NCI-H526 (cell line): ENCODE measurements around the gene KCNIP4.

ENCODE experiments used
- DNase-seq, 2 experiments: peaks; one replicate each; lab custom pipeline; 2025; lab: John Stamatoyannopoulos, UW

The KCNIP4 gene

GRCh38 chr4:21901281-21901680 lies 47.3 kb downstream of the KCNIP4 start:
- DNase-seq: no peak

DNA sequence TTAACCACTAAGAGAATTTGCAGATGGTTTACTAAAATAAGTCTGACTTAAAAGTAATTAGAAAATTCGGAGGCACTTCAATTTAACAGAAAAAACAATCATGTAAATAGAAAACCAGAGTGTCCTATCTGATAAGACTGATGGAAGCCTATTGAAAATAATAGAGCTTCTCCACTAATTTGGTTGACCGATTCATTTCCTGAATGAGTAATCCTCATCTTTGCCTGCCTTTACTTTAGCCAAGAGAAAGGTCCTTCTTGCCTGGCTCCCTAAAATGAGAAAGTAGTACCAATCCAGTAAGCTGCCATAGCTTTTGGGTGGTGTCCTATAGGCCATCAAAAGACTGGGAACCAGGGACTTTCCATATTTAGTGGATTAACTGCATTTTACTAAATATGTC lies 48.4 kb downstream of the KCNIP4 start:
- DNase-seq: no peak

DNA sequence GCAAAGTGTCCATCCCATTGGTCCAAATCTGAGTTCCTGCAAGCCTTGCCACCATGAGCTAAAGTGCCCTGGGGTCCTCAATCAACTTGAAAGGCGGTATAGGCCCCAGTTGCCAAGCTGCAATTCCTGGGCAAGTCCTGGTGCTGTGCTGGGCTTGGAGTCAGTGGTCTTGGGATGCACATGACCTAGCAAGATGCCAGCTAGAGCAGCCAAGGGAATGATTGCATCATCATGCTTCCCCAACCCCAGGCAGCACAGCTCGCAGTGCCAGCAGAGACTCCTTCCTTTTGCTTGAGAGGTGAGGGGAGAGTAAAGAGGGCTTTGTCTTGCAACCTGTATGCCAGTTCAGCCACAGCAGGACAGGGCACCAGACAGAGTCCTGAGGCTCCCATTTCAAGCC lies 50.5 kb downstream of the KCNIP4 start:
- no peak for DNase-seq

- DNase-seq: no peak
Measured at GRCh38 chr4:21896767-21897166, 51.8 kb downstream of the KCNIP4 start.

GRCh38 chr4:21893136-21893535 lies 55.4 kb downstream of the KCNIP4 start:
- no peak for DNase-seq

DNA sequence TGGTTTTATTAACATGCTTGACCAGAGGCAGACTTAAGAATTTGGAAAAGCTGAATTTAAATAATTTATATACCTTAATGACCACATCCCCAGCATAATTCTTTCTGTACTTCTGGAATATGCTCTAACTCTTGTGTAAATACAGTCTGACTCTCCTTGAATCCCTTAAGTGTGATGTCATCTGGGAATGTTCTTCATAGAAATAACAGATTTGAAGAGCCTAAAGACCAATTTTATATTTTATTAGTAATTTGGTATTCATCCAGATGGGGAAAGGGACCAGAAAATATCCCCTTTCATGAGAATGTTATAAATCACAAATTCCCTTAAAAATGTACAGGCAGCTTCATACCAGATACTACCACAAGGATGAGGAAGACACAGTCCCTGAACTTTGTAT lies 58.3 kb downstream of the KCNIP4 start:
- DNase-seq: no peak

DNA sequence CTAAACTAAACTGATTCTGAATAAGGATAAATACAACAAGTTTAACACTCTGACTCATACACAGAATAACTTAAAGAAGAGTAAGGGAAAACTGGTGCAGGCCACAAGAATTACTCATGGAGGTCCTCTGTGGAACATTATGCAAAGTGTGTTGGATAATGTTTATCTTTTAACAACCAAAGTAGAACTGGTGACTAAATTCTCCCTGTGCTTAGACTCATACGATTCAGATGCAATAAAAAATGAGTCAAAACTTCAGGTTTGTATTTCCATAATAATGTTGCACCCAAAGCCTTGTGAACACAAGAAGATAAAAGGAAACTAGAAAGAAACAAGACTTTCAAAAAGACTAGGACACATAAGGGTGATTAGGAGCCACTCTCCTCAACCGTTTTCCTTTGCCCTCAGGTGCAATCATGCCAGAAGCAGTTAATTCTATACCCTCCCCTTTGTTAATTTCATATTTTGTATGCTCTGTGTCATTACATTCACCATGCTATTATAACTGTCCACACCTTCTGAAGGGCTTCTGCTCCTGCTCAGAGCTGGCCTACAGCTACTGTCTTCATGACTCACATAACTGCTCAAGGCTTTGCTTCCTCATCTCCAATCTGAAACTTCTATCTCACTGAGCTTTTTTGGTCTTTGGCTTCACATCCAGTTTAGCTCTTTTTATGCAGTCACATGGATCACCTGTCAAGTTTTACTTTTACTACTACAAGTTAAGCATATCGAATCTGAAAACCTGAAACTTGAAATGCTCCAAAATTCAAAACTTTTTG lies 60.2 kb downstream of the KCNIP4 start:
- DNase-seq: peak; percentile 8 to 20

GRCh38 chr4:21887481-21887880 lies 61.1 kb downstream of the KCNIP4 start:
- DNase-seq: no peak

GRCh38 chr4:21885770-21886169 lies 62.8 kb downstream of the KCNIP4 start:
- DNase-seq: no peak

GRCh38 chr4:21885241-21885640 lies 63.3 kb downstream of the KCNIP4 start:
- no peak for DNase-seq

- DNase-seq: no peak
Measured at GRCh38 chr4:21884615-21885014, 64.0 kb downstream of the KCNIP4 start.

DNA sequence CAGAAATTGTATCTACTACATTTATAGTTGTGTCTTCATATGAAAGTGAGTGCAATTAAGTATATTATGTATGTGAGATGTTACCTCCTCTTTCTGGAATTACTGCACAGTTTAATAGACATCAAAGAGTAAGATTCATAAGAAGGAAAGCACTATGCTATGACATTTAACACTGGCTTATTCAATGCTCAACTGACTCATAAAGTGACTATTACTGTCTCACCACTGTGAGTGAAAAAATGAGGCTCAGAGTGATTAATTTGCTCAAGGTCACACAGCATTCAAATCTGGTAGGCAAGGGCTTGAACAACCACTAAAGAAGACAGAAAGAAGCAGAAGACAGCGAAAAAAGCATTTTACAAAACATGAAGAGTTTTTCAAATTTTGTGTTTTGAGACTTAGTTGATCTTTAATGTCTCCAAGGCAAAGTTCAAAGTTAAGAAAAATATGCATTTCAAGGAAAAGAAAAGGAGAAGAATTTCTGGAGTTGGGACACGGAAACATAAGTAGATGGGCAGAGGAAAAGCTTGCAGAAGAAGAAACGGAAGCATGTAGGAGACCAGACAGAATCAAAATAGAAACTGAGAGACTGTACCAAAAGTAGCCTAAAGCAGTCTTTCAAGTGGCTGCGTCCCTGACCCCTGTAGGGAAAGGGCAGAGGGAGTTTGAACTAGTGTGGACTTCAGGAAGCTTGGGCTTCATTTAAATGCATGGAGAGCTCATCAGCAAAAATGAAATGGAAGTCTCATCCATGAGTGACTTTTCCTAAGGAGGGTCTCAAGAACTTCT lies 66.3 kb downstream of the KCNIP4 start:
- DNase-seq: no peak

DNA sequence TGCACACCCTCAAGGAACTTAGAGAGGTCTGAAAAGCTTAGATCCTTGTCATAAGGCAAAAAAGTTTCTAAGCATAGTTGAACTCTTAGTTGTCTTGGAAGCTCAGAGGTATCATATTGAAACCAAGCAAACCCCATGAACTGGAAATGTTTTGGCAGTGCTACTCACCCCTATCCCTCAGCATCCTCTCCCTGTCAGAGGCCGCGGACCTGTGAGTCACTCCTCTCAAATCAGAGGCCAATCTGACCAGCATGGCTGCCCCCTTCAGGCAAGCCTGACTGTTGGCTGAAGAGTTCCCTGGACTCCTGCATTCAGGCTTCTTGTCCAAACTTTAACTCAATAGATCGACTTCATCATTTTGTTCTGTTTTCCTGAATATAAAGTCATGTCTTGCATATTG lies 69.4 kb downstream of the KCNIP4 start:
- peak in 1 of 2 experiments; percentile 2 for DNase-seq

DNA sequence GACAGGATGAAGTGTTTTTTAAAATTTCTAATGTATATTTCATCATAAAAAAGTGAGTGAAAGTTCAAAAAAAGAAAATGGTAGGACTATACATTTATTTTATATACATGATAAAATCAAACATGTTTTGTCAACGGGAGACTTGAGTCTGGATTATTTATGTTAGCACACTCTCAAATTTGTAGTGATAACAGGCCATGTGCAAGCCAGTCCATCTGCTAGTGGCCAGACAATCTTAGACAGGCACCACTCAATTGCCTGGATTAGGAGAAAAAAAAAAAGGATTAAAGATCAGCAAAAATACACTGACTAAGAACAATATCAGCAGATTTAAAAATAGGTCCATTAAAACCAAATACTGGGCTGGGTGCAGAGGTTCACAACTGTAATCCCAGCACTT lies 71.9 kb downstream of the KCNIP4 start:
- DNase-seq: no peak

DNA sequence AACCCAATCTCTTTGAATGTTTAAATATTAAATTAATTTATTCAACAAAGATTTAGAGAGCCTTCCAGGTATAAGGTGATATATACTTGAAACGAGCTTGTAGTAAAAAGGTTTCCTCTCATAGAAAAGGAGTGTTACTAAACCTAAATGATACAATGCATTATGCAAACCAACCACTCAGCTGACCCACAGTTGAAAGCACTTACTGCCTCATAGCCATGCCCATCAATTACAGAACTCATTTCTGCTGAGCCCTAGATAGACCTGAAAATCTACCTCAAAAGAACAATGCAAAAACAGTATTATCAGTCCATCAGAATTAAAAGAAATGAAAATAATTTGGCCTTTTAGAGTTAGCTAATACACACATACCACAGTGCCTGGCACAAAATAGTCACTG lies 75.4 kb downstream of the KCNIP4 start:
- DNase-seq: peak in 1 of 2 experiments; percentile 23

- DNase-seq: peak in 1 of 2 experiments; percentile 19
Measured at GRCh38 chr4:21872101-21872500, 76.5 kb downstream of the KCNIP4 start.

DNA sequence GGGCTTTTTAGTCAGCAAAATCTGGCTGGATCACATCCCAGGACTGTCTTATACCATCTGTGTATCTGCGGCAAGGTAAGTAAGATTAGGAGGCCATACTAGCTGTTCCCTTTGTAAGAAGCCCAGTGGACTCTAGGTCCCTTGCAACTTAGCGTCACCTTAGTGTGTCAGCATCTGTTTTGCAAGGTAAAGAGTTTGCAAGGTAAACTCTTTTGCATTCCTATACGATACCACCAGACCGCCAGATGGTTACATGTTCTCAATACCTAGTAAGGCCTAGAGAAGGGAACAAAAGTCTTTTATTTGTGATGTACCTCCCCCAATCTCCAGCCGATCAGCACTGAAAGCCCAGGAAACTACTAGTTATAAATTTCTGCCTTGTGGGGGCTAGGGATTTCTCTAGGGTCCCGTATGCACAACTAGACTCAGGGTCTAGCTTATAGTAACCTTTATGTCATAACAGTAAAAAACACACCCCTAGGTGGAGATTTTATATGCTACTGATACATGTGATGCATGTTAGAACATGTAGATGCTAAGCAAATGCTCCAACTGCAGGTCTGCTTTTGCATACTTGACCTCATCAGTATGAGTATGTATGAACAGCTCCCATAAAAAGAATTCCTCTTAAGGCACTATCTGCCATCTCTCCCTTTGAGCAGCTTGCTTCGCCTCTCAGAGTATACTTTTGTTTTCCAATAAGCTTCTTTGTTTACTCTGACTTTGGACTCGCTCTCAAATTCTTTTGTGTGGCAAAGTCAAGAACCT lies 78.4 kb downstream of the KCNIP4 start:
- peak; percentile 80 to 83 for DNase-seq

DNA sequence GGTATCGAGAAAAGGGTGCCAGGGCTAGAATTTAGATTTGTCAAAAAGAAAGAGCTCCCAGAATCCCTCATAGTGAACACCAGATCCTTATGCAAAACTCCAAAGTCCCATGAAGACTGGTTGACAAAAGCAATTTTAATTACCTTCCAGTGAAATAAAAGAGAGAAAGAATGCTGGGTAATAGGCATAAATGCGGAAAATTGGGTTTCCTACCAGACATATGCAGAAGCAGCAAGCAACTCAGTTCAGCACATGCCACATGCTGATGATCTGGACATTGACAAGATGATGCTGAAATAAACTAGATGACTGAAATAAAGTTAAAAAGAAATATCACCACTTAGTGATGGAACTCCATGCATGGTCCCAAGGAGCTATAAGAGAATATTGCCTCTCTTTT lies 83.9 kb downstream of the KCNIP4 start:
- no peak for DNase-seq

DNA sequence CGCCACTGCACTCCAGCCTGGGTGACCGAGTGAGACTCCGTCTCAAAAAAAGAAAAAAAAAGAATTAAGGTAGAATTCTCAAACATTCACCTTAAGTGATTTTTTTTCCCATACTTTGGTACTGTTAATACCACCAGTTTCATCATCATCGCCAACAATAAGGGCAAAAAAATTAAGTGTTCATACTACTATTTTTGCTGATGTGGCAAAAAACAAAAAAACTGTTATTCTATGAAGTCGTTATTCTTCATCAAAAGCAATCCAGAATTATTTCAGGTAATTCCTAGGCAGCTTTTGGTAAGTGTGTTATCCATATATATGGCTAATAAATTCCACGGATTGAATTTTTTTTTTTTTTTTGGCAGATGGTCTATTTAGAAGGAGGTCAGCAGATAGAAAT lies 85.7 kb downstream of the KCNIP4 start:
- DNase-seq: no peak

GRCh38 chr4:21858971-21859370 lies 89.6 kb downstream of the KCNIP4 start:
- DNase-seq: no peak

DNA sequence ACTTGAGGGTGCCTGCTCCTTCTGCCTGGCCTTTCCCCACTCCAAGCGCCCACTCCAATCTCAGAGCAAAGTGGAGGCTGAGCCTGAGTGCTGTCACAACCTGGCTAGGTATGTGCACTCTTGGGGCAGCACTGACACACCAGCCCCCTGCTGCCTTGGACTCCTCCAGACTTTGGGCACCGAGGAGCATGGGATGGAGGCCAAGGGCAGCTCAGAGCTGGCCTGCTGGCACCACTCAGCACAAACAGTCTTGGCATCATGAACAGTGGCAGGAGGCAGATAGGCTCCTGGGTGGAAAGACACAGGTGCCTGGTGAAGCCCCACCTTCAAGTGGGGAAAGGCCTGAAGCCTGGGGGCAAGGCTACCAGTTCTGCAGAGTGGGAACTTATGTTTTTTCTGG lies 91.8 kb downstream of the KCNIP4 start:
- no peak for DNase-seq

DNA sequence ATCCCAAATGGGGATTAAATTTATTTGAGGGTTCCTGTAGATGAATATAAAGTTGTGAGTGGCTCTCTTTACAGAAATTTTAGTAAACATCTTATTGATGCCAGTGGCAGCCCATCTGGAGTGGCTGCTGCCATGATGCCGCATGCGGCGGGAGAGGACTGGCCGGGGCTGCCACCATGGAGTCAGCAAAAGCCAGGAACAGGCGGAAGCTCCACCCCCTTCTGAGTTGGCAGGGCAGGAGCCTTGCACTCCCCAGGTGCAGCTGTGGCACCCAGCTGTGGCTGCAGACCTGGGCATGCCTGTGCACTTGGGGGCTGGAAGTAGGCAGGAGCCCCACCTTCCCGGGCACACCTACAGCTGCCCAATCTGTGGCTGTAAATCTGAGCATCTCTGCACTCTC lies 92.3 kb downstream of the KCNIP4 start:
- no peak for DNase-seq

DNA sequence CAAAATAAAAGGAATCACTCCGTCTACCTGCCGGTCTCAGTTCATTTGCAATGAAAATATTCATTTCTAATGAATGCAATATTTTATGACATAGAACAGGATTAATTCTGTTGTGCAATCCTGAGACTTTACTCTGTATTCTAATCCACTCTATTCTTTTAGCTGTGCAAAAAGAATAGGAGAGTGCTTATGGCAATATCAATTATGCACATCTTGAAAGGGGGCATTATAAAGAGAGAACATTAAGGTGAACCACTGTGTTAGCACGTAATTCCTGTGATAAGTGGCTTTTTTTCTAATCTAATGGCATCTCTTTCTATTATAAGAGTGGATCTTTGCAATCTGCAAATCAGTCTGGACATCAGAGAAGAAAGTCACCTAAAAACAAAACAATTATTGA lies 99.5 kb downstream of the KCNIP4 start:
- DNase-seq: no peak
